Measurements from ENCODE around the gene HMSD.
A peak's percentile ranks its signal among the peaks of the same experiment; 100 is the strongest.

Gene HMSD

DNA sequence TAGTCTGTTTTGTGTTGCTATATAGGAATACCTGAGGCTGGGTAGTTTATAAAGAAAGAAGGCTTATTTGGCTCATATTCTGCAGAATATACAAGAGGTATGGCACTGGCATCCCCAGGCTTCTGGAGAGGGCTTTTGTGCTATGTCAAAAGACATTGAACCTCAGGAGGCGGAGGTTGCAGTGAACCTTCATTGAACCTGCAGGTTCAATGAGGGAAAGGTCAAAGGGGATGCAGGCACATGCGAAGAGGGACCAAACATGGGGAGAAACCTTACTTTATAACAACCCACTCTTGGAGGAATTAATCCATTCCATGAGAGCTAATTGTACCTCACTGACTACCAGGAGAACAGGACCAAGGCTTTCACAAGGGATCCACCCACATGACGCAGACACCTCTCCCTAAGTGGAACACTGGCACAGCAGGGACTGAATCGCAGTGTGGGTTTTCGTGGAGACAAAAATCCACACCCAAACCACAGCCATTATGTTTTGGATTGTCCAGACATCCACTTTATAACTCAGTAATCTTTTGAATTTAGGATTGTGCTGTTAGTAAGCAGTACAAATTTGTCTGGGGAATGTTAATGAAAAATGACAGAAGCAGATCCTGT lies 16.7 kb downstream of the HMSD start:
- H3K4me1 Mint-ChIP-seq = peaks cover 14% of the 10 kb centered on the region

DNA sequence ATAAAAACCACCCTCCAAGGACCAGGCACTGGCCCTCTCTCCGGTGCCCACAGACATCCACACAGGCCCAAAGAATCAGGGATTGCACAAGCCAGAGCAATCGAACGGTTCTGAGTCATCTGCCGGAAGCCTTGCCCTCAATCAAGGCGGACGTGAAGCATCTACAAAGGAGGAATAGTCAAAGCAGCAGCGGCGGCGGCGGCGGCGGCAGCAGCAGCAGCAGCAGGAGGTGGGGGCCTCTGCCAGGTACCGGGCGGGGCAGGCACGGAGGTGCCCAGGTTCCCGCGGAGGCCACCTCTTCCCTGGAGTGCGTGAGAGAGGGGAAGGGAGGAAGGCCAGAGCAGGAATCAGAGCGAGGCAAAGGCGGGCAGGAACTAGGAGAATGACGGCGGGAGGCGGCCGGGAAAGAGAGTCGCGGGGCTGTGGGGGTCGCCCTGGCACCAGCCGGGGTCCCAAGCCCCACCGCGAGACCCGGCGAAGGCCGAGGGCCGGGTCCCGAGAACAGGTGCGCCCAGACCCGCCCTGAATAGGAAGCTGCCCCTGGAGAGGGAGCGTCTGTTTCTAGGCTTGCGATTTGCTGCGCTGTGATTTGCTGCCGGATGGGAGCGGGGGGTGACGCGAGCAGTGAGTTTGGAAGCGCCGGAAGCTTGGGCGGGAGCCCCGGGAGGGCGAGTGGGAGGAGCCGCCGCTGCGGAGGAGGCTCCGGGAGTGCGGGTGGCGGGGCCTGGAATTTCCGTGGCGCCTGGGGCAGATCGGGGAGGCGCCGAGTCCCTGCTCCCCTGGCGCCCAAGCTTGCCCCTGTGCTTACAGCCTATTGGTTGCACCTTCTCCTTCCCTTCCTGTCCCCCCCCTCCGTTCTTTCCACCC lies 21.1 kb downstream of the HMSD start, which contains the start of gene SERPINB8:
TSS of gene SERPINB8 (plus strand) at position 140 of the 867 bp plus-strand sequence. CDS start 8,228 bp downstream, outside the sequence.
- peak; percentile 86 for DNase-seq
- H3K9me3 Mint-ChIP-seq = no peaks in the 10 kb centered on the region
- peak within 1 kb of the TSS; percentile 94 for H3K4me3 Mint-ChIP-seq
- H3K27ac Mint-ChIP-seq = peak within 1 kb of the TSS; percentile 97
- CTCF ChIA-PET = interaction anchor here (0.9 kb wide), 1 partner anchor 8 kb away, joined by 3 read pairs; no protein-coding TSS in a partner anchor
- peaks cover 4% of the 10 kb centered on the region for H3K27me3 Mint-ChIP-seq
- H3K36me3 Mint-ChIP-seq = no peaks in the 10 kb centered on the region
- H3K4me1 Mint-ChIP-seq = peaks cover 25% of the 10 kb centered on the region

More for the DNA sequence above, 16.7 kb downstream of the HMSD start:
- CTCF ChIA-PET = interaction anchor here (4.4 to 6.3 kb wide), 2 partner anchors 9 to 12 kb away, joined by 26 to 56 read pairs; no protein-coding TSS in a partner anchor
- H3K27me3 Mint-ChIP-seq = peaks cover 12% of the 10 kb centered on the region
- no peaks in the 10 kb centered on the region for H3K9me3 Mint-ChIP-seq
- H3K36me3 Mint-ChIP-seq = no peaks in the 10 kb centered on the region
- H3K4me3 Mint-ChIP-seq = no peak overlapping the region
- no peak overlapping the region for H3K27ac Mint-ChIP-seq
- no peak for DNase-seq

DNA sequence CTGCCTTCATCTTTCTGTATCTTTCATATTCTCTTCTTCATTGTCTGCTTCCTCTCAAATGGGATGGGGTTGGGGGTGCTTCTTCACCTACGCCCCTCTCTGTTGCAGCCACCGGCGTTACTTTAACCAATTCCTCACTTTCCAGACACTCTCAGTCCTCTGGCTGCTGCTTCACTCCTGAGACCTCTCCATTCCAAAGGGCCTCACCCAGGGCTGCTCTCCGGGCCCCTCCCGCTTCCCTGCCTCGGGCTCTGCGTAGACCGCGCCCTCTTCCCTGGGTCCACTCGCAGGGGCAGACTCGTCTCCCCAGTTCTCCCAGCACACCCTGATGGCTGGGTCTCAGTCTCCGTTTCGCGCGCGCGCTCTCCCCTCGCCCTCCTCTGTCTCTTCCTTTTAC lies 21.7 kb downstream of the HMSD start:
- H3K36me3 Mint-ChIP-seq = no peaks in the 10 kb centered on the region
- peaks cover 25% of the 10 kb centered on the region for H3K4me1 Mint-ChIP-seq
- H3K4me3 Mint-ChIP-seq = peak overlapping the region; percentile 94
- CTCF ChIA-PET = interaction anchor here (0.9 kb wide), 1 partner anchor 9 kb away, joined by 3 read pairs; no protein-coding TSS in a partner anchor
- H3K9me3 Mint-ChIP-seq = no peaks in the 10 kb centered on the region
- H3K27ac Mint-ChIP-seq = peak overlapping the region; percentile 71
- no peak for DNase-seq
- peaks cover 1% of the 10 kb centered on the region for H3K27me3 Mint-ChIP-seq

DNA sequence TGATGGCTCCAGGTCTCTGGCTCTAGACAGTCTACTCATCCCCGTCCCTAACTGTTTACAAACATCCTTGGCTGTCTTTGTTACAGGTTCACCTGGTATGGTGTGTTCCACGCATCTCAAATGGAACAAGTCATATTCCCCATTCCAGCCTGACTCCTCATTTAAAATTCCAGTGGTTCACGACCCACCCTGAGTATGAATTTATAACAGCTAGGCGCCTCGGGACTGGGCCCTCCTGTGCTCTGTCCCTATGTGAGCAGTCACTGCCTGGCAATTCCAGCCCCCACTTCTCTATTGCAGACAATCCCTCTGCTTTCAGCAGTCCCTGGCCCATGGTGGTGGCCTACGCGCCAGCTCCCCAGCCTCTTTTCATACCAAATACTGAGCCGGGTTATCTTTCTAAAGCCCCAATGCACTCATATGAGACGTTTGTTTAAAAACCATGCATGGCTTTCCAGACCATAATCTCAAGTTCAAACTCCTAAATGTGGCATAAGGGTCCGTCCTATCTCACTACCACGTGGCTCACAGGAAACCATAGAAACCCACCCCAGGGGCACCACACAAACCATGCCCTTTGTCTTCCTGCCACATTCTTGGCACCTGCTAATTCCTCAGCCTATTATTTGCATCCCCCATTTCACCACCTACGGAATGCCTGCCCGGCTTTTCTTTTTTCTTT lies 22.4 kb downstream of the HMSD start:
- CTCF ChIA-PET = no interaction called here
- Mint-ChIP-seq H3K36me3 (no peaks in the 10 kb centered on the region), H3K9me3 (no peaks in the 10 kb centered on the region), H3K27ac (peak overlapping the region; percentile 71), H3K4me3 (peak overlapping the region; percentile 94), H3K27me3 (no peaks in the 10 kb centered on the region), H3K4me1 (peaks cover 25% of the 10 kb centered on the region)
- no peak for DNase-seq

DNA sequence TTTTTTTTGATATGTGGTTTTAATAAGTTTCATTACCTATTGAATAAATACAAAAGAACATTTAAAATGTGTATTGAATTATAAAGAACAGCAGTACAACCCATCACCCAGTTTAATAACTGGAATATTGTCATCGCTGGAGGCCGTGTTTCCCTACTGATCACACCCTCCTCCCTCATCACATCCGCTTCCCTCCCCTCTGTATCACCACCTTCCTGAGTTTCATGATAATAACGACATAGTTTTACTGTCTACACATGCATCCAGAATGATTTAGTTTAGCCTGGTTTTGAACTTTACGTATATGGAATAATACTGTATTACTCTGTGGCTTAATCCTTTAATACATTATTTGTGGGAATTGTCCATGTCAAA lies 22.9 kb downstream of the HMSD start:
- no peaks in the 10 kb centered on the region for H3K27me3 Mint-ChIP-seq
- H3K36me3 Mint-ChIP-seq = no peaks in the 10 kb centered on the region
- H3K4me3 Mint-ChIP-seq = no peak overlapping the region
- peak overlapping the region; percentile 9 for H3K27ac Mint-ChIP-seq
- no peaks in the 10 kb centered on the region for H3K9me3 Mint-ChIP-seq
- DNase-seq = no peak
- H3K4me1 Mint-ChIP-seq = peaks cover 25% of the 10 kb centered on the region
- CTCF ChIA-PET = interaction anchor here (2.1 to 5.0 kb wide), 2 partner anchors 9 to 13 kb away, joined by 4 to 56 read pairs; no protein-coding TSS in a partner anchor

DNA sequence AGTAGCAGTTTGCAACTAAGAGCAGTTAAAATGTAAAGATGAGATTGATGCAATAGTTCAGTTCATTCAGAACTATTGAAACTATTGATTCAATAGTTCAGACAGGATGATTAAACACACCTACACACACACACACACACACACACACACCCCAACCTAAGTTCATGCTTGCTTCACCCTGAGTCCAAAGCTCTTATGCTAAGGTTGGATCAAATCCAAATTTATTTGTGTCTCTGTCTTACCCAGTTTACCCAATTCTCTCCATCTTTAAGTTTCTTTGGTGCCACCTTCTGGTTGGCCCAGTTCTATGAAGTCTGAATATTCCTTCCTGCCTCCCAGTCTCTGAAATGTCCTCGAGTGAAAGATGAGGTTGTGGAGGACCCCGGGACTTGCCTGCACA lies 25.9 kb downstream of the HMSD start:
- no peaks in the 10 kb centered on the region for H3K9me3 Mint-ChIP-seq
- no peaks in the 10 kb centered on the region for H3K36me3 Mint-ChIP-seq
- no peak overlapping the region for H3K4me3 Mint-ChIP-seq
- H3K4me1 Mint-ChIP-seq = peaks cover 19% of the 10 kb centered on the region
- CTCF ChIA-PET = interaction anchor here (1.0 to 5.0 kb wide), 7 partner anchors 9 to 461 kb away, joined by 3 to 56 read pairs (median 7); partner anchors contain the start of gene HMSD
- no peaks in the 10 kb centered on the region for H3K27me3 Mint-ChIP-seq
- peak overlapping the region; percentile 7 for H3K27ac Mint-ChIP-seq
- peak; percentile 43 for DNase-seq

DNA sequence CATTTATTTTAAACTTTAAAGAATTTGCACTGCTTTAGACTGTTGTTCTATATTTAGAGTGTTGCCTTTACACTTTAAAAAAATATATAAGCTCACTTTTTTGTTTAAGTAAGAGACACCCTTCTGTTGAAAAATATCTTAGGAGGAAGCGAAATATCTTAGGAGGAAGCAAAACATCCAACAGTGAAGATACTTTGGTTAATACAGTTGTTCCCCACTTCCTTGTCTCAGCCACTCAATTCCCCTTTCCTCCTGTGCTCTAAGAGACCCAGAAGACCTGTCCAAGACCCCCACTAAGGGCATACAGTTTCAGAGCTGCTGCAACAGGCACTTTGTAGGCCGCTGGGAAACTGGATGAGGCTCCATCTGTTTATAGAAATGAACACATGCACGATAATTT lies 26.5 kb downstream of the HMSD start:
- no peak for DNase-seq
- CTCF ChIA-PET = interaction anchor here (1.0 to 5.0 kb wide), 7 partner anchors 9 to 461 kb away, joined by 3 to 56 read pairs (median 7); partner anchors contain the start of gene HMSD
- H3K4me3 Mint-ChIP-seq = no peak overlapping the region
- H3K4me1 Mint-ChIP-seq = peaks cover 21% of the 10 kb centered on the region
- H3K9me3 Mint-ChIP-seq = no peaks in the 10 kb centered on the region
- no peak overlapping the region for H3K27ac Mint-ChIP-seq
- H3K27me3 Mint-ChIP-seq = no peaks in the 10 kb centered on the region
- H3K36me3 Mint-ChIP-seq = no peaks in the 10 kb centered on the region

DNA sequence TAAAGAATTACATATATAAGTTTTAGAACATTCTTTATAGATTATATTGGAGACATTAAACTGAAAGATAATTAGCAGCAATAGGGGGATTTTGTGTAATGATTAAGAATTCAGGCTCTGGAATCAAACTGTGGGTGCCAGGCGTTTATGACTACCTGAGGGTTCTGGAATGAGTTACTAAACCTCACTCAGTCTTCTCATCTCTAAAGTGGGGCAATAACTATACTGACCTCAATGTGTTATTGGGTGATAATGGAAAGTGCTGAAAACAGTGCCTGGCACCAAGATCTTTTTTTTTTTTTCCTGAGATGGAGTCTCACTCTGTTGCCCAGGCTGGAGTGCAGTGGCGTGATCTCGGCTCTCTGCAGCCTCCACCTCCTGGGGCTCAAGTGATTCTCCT lies 27.9 kb downstream of the HMSD start:
- H3K4me1 Mint-ChIP-seq = peaks cover 9% of the 10 kb centered on the region

DNA sequence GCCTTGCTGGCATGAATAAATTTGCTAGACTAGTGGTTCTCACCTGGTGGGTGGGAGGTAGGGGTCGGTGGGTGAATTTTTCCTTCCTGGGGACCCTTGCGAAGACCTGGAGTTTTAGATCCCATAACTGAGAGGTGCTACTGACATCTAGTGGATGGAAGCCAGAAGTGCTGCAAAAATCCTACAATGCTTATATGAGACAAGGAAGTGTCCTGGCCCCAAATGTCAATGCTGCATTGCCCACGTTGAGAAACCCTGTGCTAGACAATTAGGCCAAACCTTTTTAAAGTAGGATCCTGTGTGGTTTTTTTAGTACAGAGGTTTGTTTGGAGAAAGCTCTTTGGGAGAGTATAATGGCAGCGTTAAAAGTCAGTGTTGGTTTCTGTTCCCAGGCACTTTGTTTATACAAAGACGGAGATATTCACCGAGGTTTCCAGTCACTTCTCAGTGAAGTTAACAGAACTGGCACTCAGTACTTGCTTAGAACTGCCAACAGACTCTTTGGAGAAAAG lies 30.4 kb downstream of the HMSD start:
- H3K27ac Mint-ChIP-seq = no peak overlapping the region
- H3K36me3 Mint-ChIP-seq = no peaks in the 10 kb centered on the region
- peak; percentile 52 for DNase-seq
- H3K27me3 Mint-ChIP-seq = no peaks in the 10 kb centered on the region
- H3K4me1 Mint-ChIP-seq = peaks cover 9% of the 10 kb centered on the region
- H3K9me3 Mint-ChIP-seq = no peaks in the 10 kb centered on the region
- CTCF ChIA-PET = interaction anchor here (0.6 to 1.0 kb wide), 4 partner anchors 18 to 460 kb away, joined by 3 read pairs; no protein-coding TSS in a partner anchor
- no peak overlapping the region for H3K4me3 Mint-ChIP-seq

More for the DNA sequence above, 27.9 kb downstream of the HMSD start:
- no peaks in the 10 kb centered on the region for H3K27me3 Mint-ChIP-seq
- no peak overlapping the region for H3K4me3 Mint-ChIP-seq
- H3K27ac Mint-ChIP-seq = no peak overlapping the region
- CTCF ChIA-PET = interaction anchor here (5.0 kb wide), 1 partner anchor 14 kb away, joined by 56 read pairs; no protein-coding TSS in a partner anchor
- no peak for DNase-seq
- no peaks in the 10 kb centered on the region for H3K36me3 Mint-ChIP-seq
- H3K9me3 Mint-ChIP-seq = no peaks in the 10 kb centered on the region

DNA sequence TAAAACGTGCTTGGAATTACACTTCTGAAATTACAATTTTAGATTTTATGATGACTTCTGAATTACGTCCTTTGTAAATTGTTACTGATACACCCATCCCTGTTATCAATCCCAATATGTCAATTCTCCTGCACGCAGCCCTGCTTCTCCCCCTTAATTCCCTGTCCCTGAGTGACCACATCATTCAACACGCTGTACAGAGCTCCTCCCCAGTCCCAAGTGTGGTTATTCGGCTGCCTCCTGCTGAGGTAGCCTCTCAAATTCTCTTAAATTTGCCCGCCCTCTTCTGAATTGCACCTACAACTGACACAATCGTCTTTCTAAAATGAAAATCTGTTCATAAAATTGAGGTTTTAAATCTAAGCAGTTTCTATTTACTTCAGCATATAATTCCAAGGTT lies 30.9 kb downstream of the HMSD start:
- DNase-seq = no peak
- H3K9me3 Mint-ChIP-seq = no peaks in the 10 kb centered on the region
- no peak overlapping the region for H3K27ac Mint-ChIP-seq
- H3K36me3 Mint-ChIP-seq = no peaks in the 10 kb centered on the region
- no peaks in the 10 kb centered on the region for H3K27me3 Mint-ChIP-seq
- CTCF ChIA-PET = interaction anchor here (0.6 to 1.0 kb wide), 4 partner anchors 19 to 461 kb away, joined by 3 read pairs; no protein-coding TSS in a partner anchor
- H3K4me3 Mint-ChIP-seq = no peak overlapping the region
- peaks cover 9% of the 10 kb centered on the region for H3K4me1 Mint-ChIP-seq

DNA sequence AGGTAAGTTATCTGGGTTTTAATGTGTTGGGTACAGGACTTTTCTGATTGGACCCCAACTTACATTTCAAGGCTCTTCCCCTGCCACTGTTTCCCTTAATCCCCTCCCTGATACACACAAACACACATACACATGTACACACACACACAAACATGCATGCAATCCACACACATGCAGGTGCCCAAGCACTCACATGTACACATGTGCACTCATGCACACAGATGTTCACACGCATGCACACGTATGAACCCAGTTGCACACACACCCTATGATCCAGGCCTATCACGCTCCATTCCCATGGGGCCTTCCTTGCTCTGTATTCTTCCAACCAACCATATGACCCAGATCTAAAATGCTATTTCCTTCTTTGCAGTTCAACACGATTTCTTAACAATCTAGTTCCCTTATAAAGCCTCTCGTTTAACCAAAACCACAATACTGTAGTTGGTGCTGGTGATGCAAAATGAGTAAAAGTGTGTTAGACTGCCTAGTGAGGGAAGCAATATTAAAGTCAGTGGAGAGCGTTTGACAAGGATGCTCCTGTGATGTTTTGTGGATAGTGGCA lies 31.9 kb downstream of the HMSD start:
- no peaks in the 10 kb centered on the region for H3K36me3 Mint-ChIP-seq
- H3K9me3 Mint-ChIP-seq = no peaks in the 10 kb centered on the region
- CTCF ChIA-PET = interaction anchor here (0.9 to 1.1 kb wide), 2 partner anchors 14 to 45 kb away, joined by 3 read pairs; no protein-coding TSS in a partner anchor
- no peak for DNase-seq
- H3K4me1 Mint-ChIP-seq = peaks cover 9% of the 10 kb centered on the region
- H3K4me3 Mint-ChIP-seq = no peak overlapping the region
- no peak overlapping the region for H3K27ac Mint-ChIP-seq
- no peaks in the 10 kb centered on the region for H3K27me3 Mint-ChIP-seq

DNA sequence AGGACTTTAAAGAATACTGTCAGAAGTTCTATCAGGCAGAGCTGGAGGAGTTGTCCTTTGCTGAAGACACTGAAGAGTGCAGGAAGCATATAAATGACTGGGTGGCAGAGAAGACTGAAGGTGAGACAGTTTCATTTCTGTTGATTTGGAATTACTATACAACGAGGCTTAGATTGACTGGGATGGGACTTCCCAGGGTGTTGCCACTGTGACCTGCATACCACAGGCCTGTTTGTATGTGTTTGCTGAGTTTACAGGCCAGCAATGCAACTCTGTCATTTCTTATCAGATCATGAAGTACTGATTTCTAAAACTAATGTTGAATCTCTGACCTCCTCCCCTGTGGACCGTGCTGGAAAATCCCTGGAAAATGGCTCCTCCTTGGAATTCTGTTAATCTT lies 32.6 kb downstream of the HMSD start:
- Mint-ChIP-seq H3K4me1 (peaks cover 9% of the 10 kb centered on the region), H3K27ac (no peak overlapping the region), H3K9me3 (no peaks in the 10 kb centered on the region), H3K4me3 (no peak overlapping the region), H3K36me3 (no peaks in the 10 kb centered on the region), H3K27me3 (no peaks in the 10 kb centered on the region)
- CTCF ChIA-PET = interaction anchor here (0.9 to 1.1 kb wide), 2 partner anchors 13 to 46 kb away, joined by 3 read pairs; no protein-coding TSS in a partner anchor
- no peak for DNase-seq

DNA sequence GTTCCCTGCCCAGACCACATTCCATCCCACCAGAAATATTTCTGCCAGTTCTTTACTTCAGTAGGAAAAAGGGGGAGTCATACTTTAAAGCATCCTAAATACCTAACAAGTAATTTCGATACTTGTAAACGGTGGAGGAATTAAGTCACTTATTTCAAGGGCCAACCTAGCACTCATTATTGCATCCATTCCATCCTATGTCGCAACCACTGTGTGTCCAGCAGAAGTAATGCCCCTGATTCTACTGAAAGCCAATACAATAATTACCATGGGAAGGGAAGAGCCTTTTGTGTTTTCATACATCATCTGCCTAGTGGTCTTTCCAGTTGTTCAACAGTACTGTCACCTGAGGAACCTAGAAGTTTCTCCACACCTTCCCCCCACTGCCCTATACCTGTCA lies 33.3 kb downstream of the HMSD start:
- CTCF ChIA-PET = interaction anchor here (1.0 kb wide), 1 partner anchor 19 kb away, joined by 3 read pairs; no protein-coding TSS in a partner anchor
- no peaks in the 10 kb centered on the region for H3K9me3 Mint-ChIP-seq
- peaks cover 9% of the 10 kb centered on the region for H3K4me1 Mint-ChIP-seq
- no peak overlapping the region for H3K27ac Mint-ChIP-seq
- no peaks in the 10 kb centered on the region for H3K36me3 Mint-ChIP-seq
- DNase-seq = no peak
- H3K4me3 Mint-ChIP-seq = no peak overlapping the region
- no peaks in the 10 kb centered on the region for H3K27me3 Mint-ChIP-seq

All from activated naive CD4-positive, alpha-beta T cell treated with anti-CD3 and anti-CD28 coated beads, Interleukin-2, amount 10 ng/mL, durations not matched to agents 7 days and 5 days (primary cell).